ENCODE results near the gene SPECC1. TPM values are rescaled to one million over a fixed set of nuclear protein-coding genes. Genes with fewer than 3 reads are reported as not detected.
A peak's percentile ranks its signal among the peaks of the same experiment; 100 is the strongest.

The SPECC1 gene
- polyA plus RNA-seq, 1 of the 3 experiments (the other 2 are of a cell fraction) = 11.2 TPM

- WGBS (ENCODE audit: low lambda C conversion rate) = 86% methylated on average over 10 of the region's 10 CpGs
- ChIA-PET CTCF (no interaction called here), POLR2A (no interaction called here)
Measured at GRCh38 chr17:20280851-20281250, 271.7 kb downstream of the SPECC1 start.

GRCh38 chr17:20281860-20282259 lies 272.7 kb downstream of the SPECC1 start:
- no peak for DNase-seq
- no peaks in the 10 kb centered on the region for H3K9me3 ChIP-seq
- no peaks in the 10 kb centered on the region for H3F3A ChIP-seq (replicated peaks; ENCODE audit: insufficient read depth)
- 59% methylated on average over 8 of the region's 11 CpGs for whole genome bisulfite sequencing (ENCODE audit: low lambda C conversion rate)
- no peak overlapping the region for H2AFZ ChIP-seq (ENCODE audit: low read depth)
- peaks cover 0 to 22% of the 10 kb centered on the region in 2 experiments; a peak in 3 of 4 replicates for H3K4me1 ChIP-seq (ENCODE audit: control insufficient read depth in 1 of 2, insufficient read depth in 2 of 2, low read depth in 1 of 2, low read length in 1 of 2)
- TF ChIP-seq SIN3A (IDR thresholded peaks at IDR 0.05; ENCODE audit: borderline replicate concordance, low read depth, low read length) (no peak), USF2 (IDR thresholded peaks at IDR 0.05; ENCODE audit: borderline replicate concordance, low read depth, low read length) (no peak), NFIC (IDR thresholded peaks at IDR 0.05; ENCODE audit: borderline replicate concordance) (no peak), NRF1 (IDR thresholded peaks at IDR 0.05; ENCODE audit: low read depth, low read length) (no peak), TCF12 (IDR thresholded peaks at IDR 0.05) (no peak)
- POLR2A ChIA-PET = no interaction called here
- no peaks in the 10 kb centered on the region for H3K36me3 ChIP-seq (replicated peaks in 1 of 2; ENCODE audit: control insufficient read depth in 1 of 2, insufficient read depth in 2 of 2, low read length in 1 of 2)
- no peak overlapping the region for H3K4me2 ChIP-seq
- no peaks in the 10 kb centered on the region for H3K79me2 ChIP-seq (ENCODE audit: insufficient read depth)
- peak overlapping the region in 1 of 2 experiments; percentile 25; a peak in 1 of 4 replicates for H3K27ac ChIP-seq (ENCODE audit: low read depth in 2 of 2, low read length in 1 of 2)
- H3K27me3 ChIP-seq (ENCODE audit: insufficient read depth) = no peaks in the 10 kb centered on the region
- H3K4me3 ChIP-seq (ENCODE audit: low read depth in 2 of 2, low read length in 1 of 2) = no peak overlapping the region
- no peaks in the 10 kb centered on the region for H3K9me2 ChIP-seq
- H4K20me1 ChIP-seq (ENCODE audit: insufficient read depth) = no peaks in the 10 kb centered on the region
- CTCF ChIA-PET = interaction anchor here (1.3 kb wide), 1 partner anchor 289 kb away, joined by 3 read pairs; no protein-coding TSS in a partner anchor
- no peak overlapping the region for H3K9ac ChIP-seq

More at GRCh38 chr17:20280851-20281250, 271.7 kb downstream of the SPECC1 start:
- Histone ChIP-seq H3K4me2 (no peak overlapping the region), H3K4me3 (ENCODE audit: low read depth in 2 of 2, low read length in 1 of 2) (no peak overlapping the region), H3K9me3 (no peaks in the 10 kb centered on the region), H3K4me1 (ENCODE audit: control insufficient read depth in 1 of 2, insufficient read depth in 2 of 2, low read depth in 1 of 2, low read length in 1 of 2) (peaks cover 0 to 25% of the 10 kb centered on the region in 2 experiments; a peak in 3 of 4 replicates), H3K27me3 (ENCODE audit: insufficient read depth) (no peaks in the 10 kb centered on the region), H3K36me3 (replicated peaks in 1 of 2; ENCODE audit: control insufficient read depth in 1 of 2, insufficient read depth in 2 of 2, low read length in 1 of 2) (no peaks in the 10 kb centered on the region), H3K27ac (ENCODE audit: low read depth in 2 of 2, low read length in 1 of 2) (no peak overlapping the region), H2AFZ (ENCODE audit: low read depth) (no peak overlapping the region), H4K20me1 (ENCODE audit: insufficient read depth) (no peaks in the 10 kb centered on the region), H3K79me2 (ENCODE audit: insufficient read depth) (no peaks in the 10 kb centered on the region), H3K9ac (no peak overlapping the region), H3K9me2 (no peaks in the 10 kb centered on the region), H3F3A (replicated peaks; ENCODE audit: insufficient read depth) (no peaks in the 10 kb centered on the region)
- no peak for DNase-seq
- TF ChIP-seq GABPA (IDR thresholded peaks at IDR 0.05; ENCODE audit: low read depth) = no peak

GRCh38 chr17:20282526-20283308 lies 273.6 kb downstream of the SPECC1 start:
- no peaks in the 10 kb centered on the region for H3K79me2 ChIP-seq (ENCODE audit: insufficient read depth)
- no peaks in the 10 kb centered on the region for H3K36me3 ChIP-seq (replicated peaks in 1 of 2; ENCODE audit: control insufficient read depth in 1 of 2, insufficient read depth in 2 of 2, low read length in 1 of 2)
- peaks cover 0 to 16% of the 10 kb centered on the region in 2 experiments; a peak in 2 of 4 replicates for H3K4me1 ChIP-seq (ENCODE audit: control insufficient read depth in 1 of 2, insufficient read depth in 2 of 2, low read depth in 1 of 2, low read length in 1 of 2)
- WGBS (ENCODE audit: low lambda C conversion rate) = 89% methylated on average over 9 of the region's 9 CpGs
- H2AFZ ChIP-seq (ENCODE audit: low read depth) = no peak overlapping the region
- no peaks in the 10 kb centered on the region for H4K20me1 ChIP-seq (ENCODE audit: insufficient read depth)
- H3K9me3 ChIP-seq = no peaks in the 10 kb centered on the region
- H3K4me3 ChIP-seq (ENCODE audit: low read depth in 2 of 2, low read length in 1 of 2) = no peak overlapping the region
- TF ChIP-seq CHD2 (IDR thresholded peaks at IDR 0.05; ENCODE audit: low read length, partially characterized antibody) (no peak), GATA2 (CRISPR knock-in tag; IDR thresholded peaks at IDR 0.05) (no peak), REST (IDR thresholded peaks at IDR 0.05; ENCODE audit: low read depth, low read length) (no peak), MXI1 (IDR thresholded peaks at IDR 0.05; ENCODE audit: low read depth, low read length) (no peak), RFX5 (IDR thresholded peaks at IDR 0.05; ENCODE audit: low read length) (no peak), TCF12 (IDR thresholded peaks at IDR 0.05) (no peak), TEAD4 (IDR thresholded peaks at IDR 0.05; ENCODE audit: borderline replicate concordance, insufficient read depth) (no peak)
- no peaks in the 10 kb centered on the region for H3K27me3 ChIP-seq (ENCODE audit: insufficient read depth)
- CTCF ChIA-PET = interaction anchor here (0.6 to 2.8 kb wide), 3 partner anchors 56 to 290 kb away, joined by 3 to 14 read pairs (median 3); no protein-coding TSS in a partner anchor
- H3F3A ChIP-seq (replicated peaks; ENCODE audit: insufficient read depth) = no peaks in the 10 kb centered on the region
- POLR2A ChIA-PET = no interaction called here
- H3K9ac ChIP-seq = no peak overlapping the region
- H3K4me2 ChIP-seq = no peak overlapping the region
- H3K27ac ChIP-seq (ENCODE audit: low read depth in 2 of 2, low read length in 1 of 2) = peak overlapping the region in 1 of 2 experiments; percentile 25; a peak in 1 of 4 replicates
- DNase-seq = no peak
- H3K9me2 ChIP-seq = no peaks in the 10 kb centered on the region
